Progenitor cell of endocrine pancreas (in vitro differentiated cells): ENCODE data around the gene CA5A. TPM values are rescaled to one million over a fixed set of nuclear protein-coding genes. Genes with fewer than 3 reads are reported as not detected.
A peak's percentile ranks its signal among the peaks of the same experiment; 100 is the strongest.

Experiments used
- DNase-seq: peaks from one replicate; pipeline ENCODE4 v3.0.0; 2021; ENCODE audit warnings: low spot score; ENCODE audit not compliant: unreplicated experiment
- H3K27ac Mint-ChIP-seq: 2 replicates; pipeline ENCODE4 v1.8.0; 2021; ENCODE audit warnings: mild to moderate bottlenecking, moderate library complexity, mixed read lengths
- H3K27me3 Mint-ChIP-seq: 2 replicates; pipeline ENCODE4 v1.8.0; 2021; ENCODE audit warnings: mixed read lengths
- H3K36me3 Mint-ChIP-seq: 2 replicates; pipeline ENCODE4 v1.8.0; 2022; ENCODE audit warnings: mixed read lengths; ENCODE audit not compliant: insufficient read depth
- H3K4me1 Mint-ChIP-seq: 2 replicates; pipeline ENCODE4 v1.8.0; 2021; ENCODE audit warnings: low read depth, mixed read lengths
- H3K4me3 Mint-ChIP-seq: 2 replicates; pipeline ENCODE4 v1.8.0; 2021; ENCODE audit warnings: low read depth, mild to moderate bottlenecking, moderate library complexity, mixed read lengths
- H3K9me3 Mint-ChIP-seq: 2 replicates; pipeline ENCODE4 v1.8.0; 2021; ENCODE audit warnings: low read depth, mixed read lengths
- total RNA-seq: library from RNA; stranded (reverse); gene quantifications from 2 replicates; pipeline ENCODE4 v1.2.1, GENCODE V29; 2021
- TF ChIP-seq, protein P1 (sequence below): fragments of 200-600 bp; sonication (generic); IDR thresholded peaks from one replicate; pipeline ENCODE4 v1.5.0; 2021; ENCODE audit warnings: antibody characterized with exemption, mild to moderate bottlenecking; ENCODE audit not compliant: unreplicated experiment

Gene CA5A
- total RNA-seq, 1 donor from 2014 or later = 0.36 TPM

- DNase-seq = no peak
- Mint-ChIP-seq H3K36me3 (peaks cover 1% of the 10 kb centered on the region), H3K27me3 (peaks cover 1% of the 10 kb centered on the region), H3K4me3 (no peak overlapping the region), H3K4me1 (peaks cover 16% of the 10 kb centered on the region), H3K27ac (no peak overlapping the region), H3K9me3 (no peaks in the 10 kb centered on the region)
- TF ChIP-seq, protein P1, sequence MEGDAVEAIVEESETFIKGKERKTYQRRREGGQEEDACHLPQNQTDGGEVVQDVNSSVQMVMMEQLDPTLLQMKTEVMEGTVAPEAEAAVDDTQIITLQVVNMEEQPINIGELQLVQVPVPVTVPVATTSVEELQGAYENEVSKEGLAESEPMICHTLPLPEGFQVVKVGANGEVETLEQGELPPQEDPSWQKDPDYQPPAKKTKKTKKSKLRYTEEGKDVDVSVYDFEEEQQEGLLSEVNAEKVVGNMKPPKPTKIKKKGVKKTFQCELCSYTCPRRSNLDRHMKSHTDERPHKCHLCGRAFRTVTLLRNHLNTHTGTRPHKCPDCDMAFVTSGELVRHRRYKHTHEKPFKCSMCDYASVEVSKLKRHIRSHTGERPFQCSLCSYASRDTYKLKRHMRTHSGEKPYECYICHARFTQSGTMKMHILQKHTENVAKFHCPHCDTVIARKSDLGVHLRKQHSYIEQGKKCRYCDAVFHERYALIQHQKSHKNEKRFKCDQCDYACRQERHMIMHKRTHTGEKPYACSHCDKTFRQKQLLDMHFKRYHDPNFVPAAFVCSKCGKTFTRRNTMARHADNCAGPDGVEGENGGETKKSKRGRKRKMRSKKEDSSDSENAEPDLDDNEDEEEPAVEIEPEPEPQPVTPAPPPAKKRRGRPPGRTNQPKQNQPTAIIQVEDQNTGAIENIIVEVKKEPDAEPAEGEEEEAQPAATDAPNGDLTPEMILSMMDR = no peak
Measured at GRCh38 chr16:87931504-87931903, 4.8 kb downstream of the CA5A start.

GRCh38 chr16:87930456-87930855 lies 5.9 kb downstream of the CA5A start:
- TF ChIP-seq, protein P1 = peak; percentile 51
- Mint-ChIP-seq H3K4me1 (peaks cover 14% of the 10 kb centered on the region), H3K27ac (peak overlapping the region; percentile 69), H3K36me3 (peaks cover 1% of the 10 kb centered on the region), H3K4me3 (no peak overlapping the region), H3K9me3 (no peaks in the 10 kb centered on the region), H3K27me3 (peaks cover 4% of the 10 kb centered on the region)
- no peak for DNase-seq

GRCh38 chr16:87929986-87930385 lies 6.3 kb downstream of the CA5A start:
- no peak for DNase-seq
- Mint-ChIP-seq H3K36me3 (peaks cover 1% of the 10 kb centered on the region), H3K27ac (no peak overlapping the region), H3K4me3 (no peak overlapping the region), H3K4me1 (peaks cover 16% of the 10 kb centered on the region), H3K27me3 (peaks cover 5% of the 10 kb centered on the region), H3K9me3 (no peaks in the 10 kb centered on the region)
- TF ChIP-seq, protein P1 = no peak

- H3K4me3 Mint-ChIP-seq = no peak overlapping the region
- H3K27me3 Mint-ChIP-seq = peaks cover 11% of the 10 kb centered on the region
- H3K9me3 Mint-ChIP-seq = no peaks in the 10 kb centered on the region
- H3K36me3 Mint-ChIP-seq = no peaks in the 10 kb centered on the region
- no peak for DNase-seq
- H3K27ac Mint-ChIP-seq = no peak overlapping the region
- H3K4me1 Mint-ChIP-seq = peaks cover 9% of the 10 kb centered on the region
- TF ChIP-seq, protein P1 = peak; percentile 38
Measured at GRCh38 chr16:87927195-87927562, 9.2 kb downstream of the CA5A start.

- H3K27ac Mint-ChIP-seq = no peak overlapping the region
- no peaks in the 10 kb centered on the region for H3K36me3 Mint-ChIP-seq
- H3K4me3 Mint-ChIP-seq = no peak overlapping the region
- H3K4me1 Mint-ChIP-seq = peaks cover 4% of the 10 kb centered on the region
- H3K9me3 Mint-ChIP-seq = no peaks in the 10 kb centered on the region
- H3K27me3 Mint-ChIP-seq = peaks cover 11% of the 10 kb centered on the region
- TF ChIP-seq, protein P1 = no peak
- no peak for DNase-seq
Measured at GRCh38 chr16:87926246-87927194, 9.8 kb downstream of the CA5A start.
